HEK293 (cell line): ENCODE results near the gene NIN.

Experiments used
- CTCF ChIA-PET: fragments of 350-600 bp; formaldehyde crosslinking; extraction: SDS; loops from one replicate; lab custom pipeline; 2021; ENCODE audit warnings: antibody characterized with exemption; lab: Yijun Ruan, JAX
- POLR2A ChIA-PET: fragments of 300-600 bp; formaldehyde crosslinking; extraction: SDS; loops from one replicate; lab custom pipeline; 2020; ENCODE audit warnings: antibody characterized with exemption, inconsistent platforms; lab: Yijun Ruan, JAX
- H3K27ac ChIP-seq: fragments of 200-500 bp; sonication (Bioruptor generic); 2 replicates; pipeline ENCODE4 v1.5.1; 2014; ENCODE audit warnings: low read depth, low read length, control low read depth, inconsistent platforms; ENCODE audit errors: extremely low read depth
- H3K36me3 ChIP-seq, 2 experiments: fragments of 200-500 bp in 1 of 2; sonication (Bioruptor generic) in 1 of 2; 1 replicate in 1 of 2; 2 replicates in 1 of 2; pipeline ENCODE4 v1.5.1; 2014 to 2017; ENCODE audit warnings: inconsistent platforms in 2 of 2, low read length in 2 of 2; ENCODE audit not compliant: control insufficient read depth in 2 of 2, insufficient read depth in 1 of 2
- H3K4me1 ChIP-seq: fragments of 200-500 bp; sonication (Bioruptor generic); 2 replicates; pipeline ENCODE4 v1.5.1; 2014; ENCODE audit warnings: mild to moderate bottlenecking, low read length, inconsistent platforms; ENCODE audit not compliant: control insufficient read depth, insufficient read depth
- H3K4me3 ChIP-seq: 2 replicates; pipeline ENCODE4 v1.5.1; 2011; ENCODE audit warnings: low read depth, mild to moderate bottlenecking, control low read depth, low read length, moderate library complexity
- H3K9me3 ChIP-seq: fragments of 200-500 bp; sonication (Bioruptor generic); 2 replicates; pipeline ENCODE4 v1.5.1; 2014; ENCODE audit warnings: low read depth, low read length, inconsistent platforms; ENCODE audit not compliant: control insufficient read depth, insufficient read depth
- KLF8 ChIP-seq: fragments of 450-650 bp; formaldehyde crosslinking; IDR thresholded peaks from 2 replicates; pipeline ENCODE4 v1.5.1; 2016; ENCODE audit warnings: missing biosample characterization, missing genetic modification characterization
- TRIM28 ChIP-seq: IDR thresholded peaks from 2 replicates; pipeline ENCODE4 v1.6.1; 2011; ENCODE audit warnings: low read length, control low read depth, borderline replicate concordance
- ZBTB10 ChIP-seq: fragments of 450-650 bp; formaldehyde crosslinking; IDR thresholded peaks from 2 replicates; pipeline ENCODE4 v1.5.1; 2016; ENCODE audit warnings: missing biosample characterization, missing genetic modification characterization
- ZBTB48 ChIP-seq: fragments of 450-650 bp; formaldehyde crosslinking; IDR thresholded peaks from 2 replicates; pipeline ENCODE4 v1.5.1; 2016; ENCODE audit warnings: missing biosample characterization, missing genetic modification characterization
- ZIC2 ChIP-seq: fragments of 450-650 bp; formaldehyde crosslinking; IDR thresholded peaks from 2 replicates; pipeline ENCODE4 v1.5.1; 2016; ENCODE audit warnings: missing biosample characterization, missing genetic modification characterization
- ZNF121 ChIP-seq: fragments of 450-650 bp; formaldehyde crosslinking; IDR thresholded peaks from 2 replicates; pipeline ENCODE4 v1.5.1; 2016; ENCODE audit warnings: missing biosample characterization, missing genetic modification characterization
- ZNF155 ChIP-seq: fragments of 450-650 bp; formaldehyde crosslinking; IDR thresholded peaks from 2 replicates; pipeline ENCODE4 v1.5.1; 2016; ENCODE audit warnings: missing biosample characterization, missing genetic modification characterization
- ZNF221 ChIP-seq: fragments of 450-650 bp; formaldehyde crosslinking; IDR thresholded peaks from 2 replicates; pipeline ENCODE4 v1.5.1; 2017; ENCODE audit warnings: missing biosample characterization, missing genetic modification characterization, borderline replicate concordance
- ZNF223 ChIP-seq: fragments of 450-650 bp; formaldehyde crosslinking; IDR thresholded peaks from 2 replicates; pipeline ENCODE4 v1.5.1; 2016; ENCODE audit warnings: missing biosample characterization, missing genetic modification characterization
- ZNF266 ChIP-seq: fragments of 450-650 bp; formaldehyde crosslinking; IDR thresholded peaks from 2 replicates; pipeline ENCODE4 v1.5.1; 2016; ENCODE audit warnings: missing biosample characterization, missing genetic modification characterization, low read depth
- ZNF416 ChIP-seq: fragments of 450-650 bp; formaldehyde crosslinking; IDR thresholded peaks from 2 replicates; pipeline ENCODE4 v1.5.1; 2016; ENCODE audit warnings: missing biosample characterization, missing genetic modification characterization
- ZNF433 ChIP-seq: fragments of 450-650 bp; formaldehyde crosslinking; IDR thresholded peaks from 2 replicates; pipeline ENCODE4 v1.5.1; 2016; ENCODE audit warnings: missing biosample characterization, missing genetic modification characterization, low read depth
- ZNF530 ChIP-seq: fragments of 450-650 bp; formaldehyde crosslinking; IDR thresholded peaks from 2 replicates; pipeline ENCODE4 v1.5.1; 2016; ENCODE audit warnings: low read depth, missing biosample characterization, missing genetic modification characterization
- ZNF549 ChIP-seq: fragments of 450-650 bp; IDR thresholded peaks from 2 replicates; pipeline ENCODE4 v1.5.1; 2018; ENCODE audit warnings: missing biosample characterization, missing genetic modification characterization, mild to moderate bottlenecking, inconsistent platforms, moderate library complexity
- ZNF555 ChIP-seq: fragments of 450-650 bp; formaldehyde crosslinking; conservative IDR thresholded peaks from 2 replicates; pipeline ENCODE4 v1.5.1; 2017; ENCODE audit warnings: missing biosample characterization, mild to moderate bottlenecking, missing genetic modification characterization, inconsistent platforms
- ZNF623 ChIP-seq: fragments of 450-650 bp; formaldehyde crosslinking; IDR thresholded peaks from 2 replicates; pipeline ENCODE4 v1.5.1; 2016; ENCODE audit warnings: missing biosample characterization, missing genetic modification characterization
- ZNF624 ChIP-seq: fragments of 450-650 bp; formaldehyde crosslinking; IDR thresholded peaks from 2 replicates; pipeline ENCODE4 v1.5.1; 2017; ENCODE audit warnings: missing biosample characterization, missing genetic modification characterization
- ZNF660 ChIP-seq: fragments of 450-650 bp; IDR thresholded peaks from 2 replicates; pipeline ENCODE4 v1.5.1; 2018; ENCODE audit warnings: missing biosample characterization, mild to moderate bottlenecking, missing genetic modification characterization
- ZNF747 ChIP-seq: fragments of 450-650 bp; formaldehyde crosslinking; IDR thresholded peaks from 2 replicates; pipeline ENCODE4 v1.5.1; 2016; ENCODE audit warnings: missing biosample characterization, missing genetic modification characterization
- ZNF792 ChIP-seq: fragments of 450-650 bp; formaldehyde crosslinking; IDR thresholded peaks from 2 replicates; pipeline ENCODE4 v1.5.1; 2016; ENCODE audit warnings: missing biosample characterization, missing genetic modification characterization
- ZNF830 ChIP-seq: fragments of 450-650 bp; IDR thresholded peaks from 2 replicates; pipeline ENCODE4 v1.5.0; 2018; ENCODE audit warnings: missing biosample characterization, missing genetic modification characterization, low read depth, mild to moderate bottlenecking, moderate library complexity
- ZSCAN30 ChIP-seq: fragments of 450-650 bp; IDR thresholded peaks from 2 replicates; pipeline ENCODE4 v1.5.1; 2018; ENCODE audit warnings: missing biosample characterization, mild to moderate bottlenecking, missing genetic modification characterization, moderate library complexity
- TF ChIP-seq, protein P1 (sequence below): fragments of 450-650 bp; formaldehyde crosslinking; IDR thresholded peaks from 2 replicates; pipeline ENCODE4 v1.5.1; 2016; ENCODE audit warnings: missing biosample characterization, missing genetic modification characterization

The NIN gene

DNA sequence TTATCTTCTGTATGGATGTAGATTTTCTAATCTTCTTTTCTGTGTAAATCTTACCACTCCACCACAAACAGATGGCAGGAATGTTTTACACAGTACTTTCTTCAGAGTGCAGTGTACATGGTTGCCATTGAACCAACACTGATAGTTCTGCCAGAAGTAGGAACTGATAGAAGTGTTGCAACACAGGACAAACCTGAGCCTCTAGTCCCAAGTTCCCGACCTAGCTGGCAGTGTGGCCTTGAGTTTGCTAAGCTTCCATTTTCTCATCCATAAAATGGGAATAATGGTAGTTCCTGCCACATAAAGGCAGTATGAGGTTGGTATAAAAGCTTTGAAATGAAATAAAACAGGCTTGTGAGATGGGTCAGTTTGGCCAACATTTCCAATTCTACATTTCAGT lies 112.0 kb downstream of the NIN start:
- Histone ChIP-seq H3K4me1 (no peaks in the 10 kb centered on the region), H3K36me3 (peaks cover 14 to 15% of the 10 kb centered on the region in 2 experiments), H3K27ac (no peak overlapping the region), H3K4me3 (no peak overlapping the region), H3K9me3 (no peaks in the 10 kb centered on the region)
- CTCF ChIA-PET = interaction anchor here (1.2 kb wide), 1 partner anchor 145 kb away, joined by 3 read pairs; no protein-coding TSS in a partner anchor
- POLR2A ChIA-PET = no interaction called here
- no peak for TF ChIP-seq ZNF221 (tag by site-specific recombination)
- no peak for TF ChIP-seq ZNF266 (tag by site-specific recombination)

- Histone ChIP-seq H3K36me3 (peaks cover 6 to 9% of the 10 kb centered on the region in 2 experiments; a peak in 1 of 3 replicates), H3K27ac (no peak overlapping the region), H3K4me3 (no peak overlapping the region), H3K9me3 (no peaks in the 10 kb centered on the region), H3K4me1 (no peaks in the 10 kb centered on the region)
- TF ChIP-seq ZIC2 (tag by site-specific recombination) (peak; percentile 24; the same call in 1 of the 2 replicates), ZNF624 (tag by site-specific recombination) (no peak), ZNF660 (tag by site-specific recombination) (no peak), ZBTB48 (no peak)
- CTCF ChIA-PET = interaction anchor here (0.6 kb wide), 1 partner anchor 10 kb away, joined by 10 read pairs; no protein-coding TSS in a partner anchor
- POLR2A ChIA-PET = interaction anchor here (0.5 to 0.7 kb wide), 2 partner anchors 22 to 1239 kb away, joined by 3 to 5 read pairs; no protein-coding TSS in a partner anchor
Observed at GRCh38 chr14:50717811-50718210, 113.2 kb downstream of the NIN start.

DNA sequence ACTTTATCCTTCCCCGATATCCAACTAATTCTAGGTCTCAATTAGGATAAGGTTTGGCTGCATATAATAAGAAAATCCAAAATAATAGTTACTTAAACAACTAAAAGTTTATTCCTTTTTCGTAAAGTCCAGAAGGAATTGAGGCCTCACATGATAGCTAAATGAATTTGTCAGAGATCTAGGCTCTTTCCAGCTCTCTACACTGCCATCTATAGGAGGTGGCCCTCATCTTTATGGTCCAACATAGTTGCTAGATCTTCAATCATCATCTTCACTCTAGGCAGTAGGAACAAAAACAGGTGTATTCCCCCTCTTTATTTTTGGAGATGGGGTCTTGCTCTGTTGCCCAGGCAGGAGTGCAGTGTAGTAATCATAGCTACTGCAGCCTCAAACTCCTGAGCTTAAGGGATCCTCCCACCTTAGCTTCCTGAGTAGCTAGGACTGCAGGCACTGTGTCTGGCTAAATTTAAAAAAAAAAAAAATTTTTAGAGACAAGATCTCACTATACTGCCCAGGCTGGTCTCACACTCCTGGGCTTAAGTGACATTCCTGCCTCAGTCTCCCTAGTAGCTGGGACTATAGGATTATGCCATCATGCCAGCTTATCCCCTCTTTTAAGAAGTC lies 116.4 kb downstream of the NIN start:
- no peak overlapping the region for H3K27ac ChIP-seq
- no peaks in the 10 kb centered on the region for H3K4me1 ChIP-seq
- no peaks in the 10 kb centered on the region for H3K9me3 ChIP-seq
- TF ChIP-seq, protein P1, sequence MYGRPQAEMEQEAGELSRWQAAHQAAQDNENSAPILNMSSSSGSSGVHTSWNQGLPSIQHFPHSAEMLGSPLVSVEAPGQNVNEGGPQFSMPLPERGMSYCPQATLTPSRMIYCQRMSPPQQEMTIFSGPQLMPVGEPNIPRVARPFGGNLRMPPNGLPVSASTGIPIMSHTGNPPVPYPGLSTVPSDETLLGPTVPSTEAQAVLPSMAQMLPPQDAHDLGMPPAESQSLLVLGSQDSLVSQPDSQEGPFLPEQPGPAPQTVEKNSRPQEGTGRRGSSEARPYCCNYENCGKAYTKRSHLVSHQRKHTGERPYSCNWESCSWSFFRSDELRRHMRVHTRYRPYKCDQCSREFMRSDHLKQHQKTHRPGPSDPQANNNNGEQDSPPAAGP (tag by site-specific recombination) = no peak
- 0 out of 2 replicates have a peak, but pooled peaks have one; percentile 35 for TF ChIP-seq ZNF121 (tag by site-specific recombination)
- H3K4me3 ChIP-seq = no peak overlapping the region
- CTCF ChIA-PET = interaction anchor here (0.6 to 1.7 kb wide), 38 partner anchors 10 to 1071 kb away, joined by 3 to 16 read pairs (median 3); no protein-coding TSS in a partner anchor
- no peaks in the 10 kb centered on the region for H3K36me3 ChIP-seq
- POLR2A ChIA-PET = interaction anchor here (0.7 to 0.9 kb wide), 2 partner anchors 19 to 46 kb away, joined by 3 to 4 read pairs; partner anchors contain the start of gene SAV1

DNA sequence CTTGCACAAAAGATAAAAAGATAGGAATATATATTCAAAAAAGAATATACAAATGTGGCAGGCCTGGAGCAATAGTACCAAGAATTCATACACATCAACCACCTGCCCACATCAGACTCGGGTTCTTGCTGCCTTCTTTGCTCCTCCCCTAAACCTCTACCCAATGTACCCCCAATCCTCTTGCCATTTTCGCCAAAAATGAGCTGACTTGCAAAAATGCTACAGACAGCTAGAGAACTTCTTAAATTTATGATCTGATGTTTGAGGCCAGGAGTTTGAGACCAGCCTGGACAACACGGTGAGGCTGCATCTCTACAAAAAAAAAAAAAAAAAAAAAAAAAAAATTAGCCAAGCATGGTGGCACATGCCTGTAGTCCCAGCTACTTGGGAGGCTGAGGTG lies 119.9 kb downstream of the NIN start:
- ChIA-PET POLR2A (no interaction called here), CTCF (interaction anchor here (0.7 to 1.6 kb wide), 2 partner anchors 20 to 168 kb away, joined by 3 to 4 read pairs; no protein-coding TSS in a partner anchor)
- Histone ChIP-seq H3K4me3 (no peak overlapping the region), H3K27ac (no peak overlapping the region), H3K4me1 (no peaks in the 10 kb centered on the region), H3K36me3 (no peaks in the 10 kb centered on the region), H3K9me3 (no peaks in the 10 kb centered on the region)
- TF ChIP-seq ZNF792 (tag by site-specific recombination) (no peak), TRIM28 (no peak), ZNF155 (tag by site-specific recombination) (no peak), KLF8 (tag by site-specific recombination) (no peak), ZNF223 (no peak), ZBTB10 (tag by site-specific recombination) (no peak), ZNF555 (no peak), ZNF830 (tag by site-specific recombination) (no peak), ZNF530 (no peak), ZNF747 (tag by site-specific recombination) (no peak), ZNF433 (tag by site-specific recombination) (no peak), ZSCAN30 (tag by site-specific recombination) (no peak), ZNF549 (tag by site-specific recombination) (no peak), ZNF623 (tag by site-specific recombination) (no peak), ZNF416 (tag by site-specific recombination) (no peak)
